ENCODE results near the gene B3GNT5.
A peak's percentile ranks its signal among the peaks of the same experiment; 100 is the strongest.

B3GNT5 gene

GRCh38 chr3:183255348-183255730, 2.3 kb downstream of the B3GNT5 start:
- H3K4me2 ChIP-seq (ENCODE audit: low read length): peak overlapping the region; percentile 86
- H3K4me1 ChIP-seq (ENCODE audit: control insufficient read depth, insufficient read depth, low read length): peaks cover 30% of the 10 kb centered on the region
- H3K4me3 ChIP-seq (ENCODE audit: low read length): peak overlapping the region; percentile 96
- H3K36me3 ChIP-seq (ENCODE audit: insufficient read depth, low read length): peaks cover 6% of the 10 kb centered on the region
- H3K9ac ChIP-seq (ENCODE audit: low read depth, low read length): peak overlapping the region; percentile 89
- H3K9me3 ChIP-seq (replicated peaks; ENCODE audit: low read length): no peaks in the 10 kb centered on the region
- H3K27me3 ChIP-seq (ENCODE audit: control insufficient read depth, insufficient read depth, low read length): no peaks in the 10 kb centered on the region

- Histone ChIP-seq H3K9ac (ENCODE audit: low read depth, low read length) (no peak overlapping the region), H3K9me3 (replicated peaks; ENCODE audit: low read length) (no peaks in the 10 kb centered on the region), H3K27me3 (ENCODE audit: control insufficient read depth, insufficient read depth, low read length) (no peaks in the 10 kb centered on the region), H3K36me3 (ENCODE audit: insufficient read depth, low read length) (peaks cover 6% of the 10 kb centered on the region), H3K4me2 (ENCODE audit: low read length) (no peak overlapping the region), H3K4me1 (ENCODE audit: control insufficient read depth, insufficient read depth, low read length) (peaks cover 40% of the 10 kb centered on the region), H3K4me3 (ENCODE audit: low read length) (no peak overlapping the region)
Observed at GRCh38 chr3:183259087-183259486, 6.0 kb downstream of the B3GNT5 start.

- peaks cover 6% of the 10 kb centered on the region for H3K36me3 ChIP-seq (ENCODE audit: insufficient read depth, low read length)
- no peak overlapping the region for H3K4me3 ChIP-seq (ENCODE audit: low read length)
- no peaks in the 10 kb centered on the region for H3K27me3 ChIP-seq (ENCODE audit: control insufficient read depth, insufficient read depth, low read length)
- H3K4me1 ChIP-seq (ENCODE audit: control insufficient read depth, insufficient read depth, low read length): peaks cover 45% of the 10 kb centered on the region
- H3K9me3 ChIP-seq (replicated peaks; ENCODE audit: low read length): no peaks in the 10 kb centered on the region
- no peak overlapping the region for H3K9ac ChIP-seq (ENCODE audit: low read depth, low read length)
- H3K4me2 ChIP-seq (ENCODE audit: low read length): peak overlapping the region; percentile 32
Observed at GRCh38 chr3:183259621-183260020, 6.6 kb downstream of the B3GNT5 start.

GRCh38 chr3:183260167-183260904, 7.3 kb downstream of the B3GNT5 start:
- H3K9ac ChIP-seq (ENCODE audit: low read depth, low read length): no peak overlapping the region
- peaks cover 50% of the 10 kb centered on the region for H3K4me1 ChIP-seq (ENCODE audit: control insufficient read depth, insufficient read depth, low read length)
- H3K36me3 ChIP-seq (ENCODE audit: insufficient read depth, low read length): peaks cover 6% of the 10 kb centered on the region
- peak overlapping the region; percentile 32 for H3K4me2 ChIP-seq (ENCODE audit: low read length)
- no peak overlapping the region for H3K4me3 ChIP-seq (ENCODE audit: low read length)
- H3K27me3 ChIP-seq (ENCODE audit: control insufficient read depth, insufficient read depth, low read length): no peaks in the 10 kb centered on the region
- no peaks in the 10 kb centered on the region for H3K9me3 ChIP-seq (replicated peaks; ENCODE audit: low read length)

GRCh38 chr3:183261151-183261724, 8.2 kb downstream of the B3GNT5 start:
- Histone ChIP-seq H3K9me3 (replicated peaks; ENCODE audit: low read length) (no peaks in the 10 kb centered on the region), H3K27me3 (ENCODE audit: control insufficient read depth, insufficient read depth, low read length) (no peaks in the 10 kb centered on the region), H3K9ac (ENCODE audit: low read depth, low read length) (no peak overlapping the region), H3K4me1 (ENCODE audit: control insufficient read depth, insufficient read depth, low read length) (peaks cover 56% of the 10 kb centered on the region), H3K36me3 (ENCODE audit: insufficient read depth, low read length) (peaks cover 6% of the 10 kb centered on the region), H3K4me2 (ENCODE audit: low read length) (no peak overlapping the region), H3K4me3 (ENCODE audit: low read length) (no peak overlapping the region)

GRCh38 chr3:183262875-183263378, 9.9 kb downstream of the B3GNT5 start:
- no peak overlapping the region for H3K9ac ChIP-seq (ENCODE audit: low read depth, low read length)
- H3K9me3 ChIP-seq (replicated peaks; ENCODE audit: low read length): no peaks in the 10 kb centered on the region
- no peaks in the 10 kb centered on the region for H3K27me3 ChIP-seq (ENCODE audit: control insufficient read depth, insufficient read depth, low read length)
- H3K36me3 ChIP-seq (ENCODE audit: insufficient read depth, low read length): no peaks in the 10 kb centered on the region
- H3K4me3 ChIP-seq (ENCODE audit: low read length): no peak overlapping the region
- H3K4me2 ChIP-seq (ENCODE audit: low read length): no peak overlapping the region
- H3K4me1 ChIP-seq (ENCODE audit: control insufficient read depth, insufficient read depth, low read length): peaks cover 69% of the 10 kb centered on the region

- Histone ChIP-seq H3K27me3 (ENCODE audit: control insufficient read depth, insufficient read depth, low read length) (no peaks in the 10 kb centered on the region), H3K36me3 (ENCODE audit: insufficient read depth, low read length) (no peaks in the 10 kb centered on the region), H3K4me2 (ENCODE audit: low read length) (peak overlapping the region; percentile 79), H3K4me3 (ENCODE audit: low read length) (peak overlapping the region; percentile 9), H3K4me1 (ENCODE audit: control insufficient read depth, insufficient read depth, low read length) (peaks cover 70% of the 10 kb centered on the region), H3K9ac (ENCODE audit: low read depth, low read length) (peak overlapping the region; percentile 80), H3K9me3 (replicated peaks; ENCODE audit: low read length) (no peaks in the 10 kb centered on the region)
Observed at GRCh38 chr3:183264268-183264667, 11.2 kb downstream of the B3GNT5 start.

GRCh38 chr3:183265157-183265642, 12.1 kb downstream of the B3GNT5 start:
- Histone ChIP-seq H3K27me3 (ENCODE audit: control insufficient read depth, insufficient read depth, low read length) (no peaks in the 10 kb centered on the region), H3K4me2 (ENCODE audit: low read length) (peak overlapping the region; percentile 79), H3K9ac (ENCODE audit: low read depth, low read length) (peak overlapping the region; percentile 80), H3K9me3 (replicated peaks; ENCODE audit: low read length) (no peaks in the 10 kb centered on the region), H3K4me3 (ENCODE audit: low read length) (peak overlapping the region; percentile 60), H3K4me1 (ENCODE audit: control insufficient read depth, insufficient read depth, low read length) (peaks cover 61% of the 10 kb centered on the region), H3K36me3 (ENCODE audit: insufficient read depth, low read length) (peaks cover 7% of the 10 kb centered on the region)

- Histone ChIP-seq H3K4me1 (ENCODE audit: control insufficient read depth, insufficient read depth, low read length) (peaks cover 57% of the 10 kb centered on the region), H3K9me3 (replicated peaks; ENCODE audit: low read length) (no peaks in the 10 kb centered on the region), H3K4me3 (ENCODE audit: low read length) (peak overlapping the region; percentile 60), H3K36me3 (ENCODE audit: insufficient read depth, low read length) (peaks cover 13% of the 10 kb centered on the region), H3K4me2 (ENCODE audit: low read length) (peak overlapping the region; percentile 79), H3K9ac (ENCODE audit: low read depth, low read length) (peak overlapping the region; percentile 80), H3K27me3 (ENCODE audit: control insufficient read depth, insufficient read depth, low read length) (no peaks in the 10 kb centered on the region)
Observed at GRCh38 chr3:183265834-183266417, 12.9 kb downstream of the B3GNT5 start.

GRCh38 chr3:183266454-183266853, 13.4 kb downstream of the B3GNT5 start:
- peak overlapping the region; percentile 33 for H3K9ac ChIP-seq (ENCODE audit: low read depth, low read length)
- H3K4me2 ChIP-seq (ENCODE audit: low read length): peak overlapping the region; percentile 79
- peak overlapping the region; percentile 16 for H3K4me3 ChIP-seq (ENCODE audit: low read length)
- H3K27me3 ChIP-seq (ENCODE audit: control insufficient read depth, insufficient read depth, low read length): no peaks in the 10 kb centered on the region
- H3K9me3 ChIP-seq (replicated peaks; ENCODE audit: low read length): no peaks in the 10 kb centered on the region
- H3K4me1 ChIP-seq (ENCODE audit: control insufficient read depth, insufficient read depth, low read length): peaks cover 51% of the 10 kb centered on the region
- H3K36me3 ChIP-seq (ENCODE audit: insufficient read depth, low read length): peaks cover 18% of the 10 kb centered on the region

GRCh38 chr3:183267140-183267539, 14.1 kb downstream of the B3GNT5 start:
- no peak overlapping the region for H3K9ac ChIP-seq (ENCODE audit: low read depth, low read length)
- no peak overlapping the region for H3K4me2 ChIP-seq (ENCODE audit: low read length)
- no peaks in the 10 kb centered on the region for H3K9me3 ChIP-seq (replicated peaks; ENCODE audit: low read length)
- peaks cover 49% of the 10 kb centered on the region for H3K4me1 ChIP-seq (ENCODE audit: control insufficient read depth, insufficient read depth, low read length)
- H3K4me3 ChIP-seq (ENCODE audit: low read length): no peak overlapping the region
- H3K36me3 ChIP-seq (ENCODE audit: insufficient read depth, low read length): peaks cover 18% of the 10 kb centered on the region
- H3K27me3 ChIP-seq (ENCODE audit: control insufficient read depth, insufficient read depth, low read length): no peaks in the 10 kb centered on the region
